ENCODE results near the gene FERMT3.

Gene FERMT3

GRCh38 chr11:64265176-64266160, 58.9 kb downstream of the FERMT3 start:
- DNase-seq = no peak

GRCh38 chr11:64266339-64266738, 59.8 kb downstream of the FERMT3 start:
- no peak for DNase-seq

GRCh38 chr11:64267207-64267945, 60.9 kb downstream of the FERMT3 start:
- DNase-seq = no peak

- DNase-seq = peak in 1 of 2 experiments; percentile 11
These were observed 61.7 kb downstream of the FERMT3 start for GRCh38 chr11:64268025-64268892.

GRCh38 chr11:64268893-64269539, 62.5 kb downstream of the FERMT3 start:
- DNase-seq = peak; percentile 56 to 60

- peak; percentile 98 to 99 for DNase-seq
These were observed 63.2 kb downstream of the FERMT3 start for GRCh38 chr11:64269540-64270220.

Measured in activated CD4-positive, alpha-beta T cell treated with anti-CD3 and anti-CD28 coated beads, Interleukin-2, amount 50 U/mL, for 48 hours (primary cell).